GM19467 (cell line): ENCODE measurements around the gene SLC35F1.
A peak's percentile ranks its signal among the peaks of the same experiment; 100 is the strongest.

ENCODE experiments used
- ATAC-seq: cut with Tn5 transposase; IDR thresholded peaks from one replicate; pipeline ENCODE4 v1.9.1; 2021; ENCODE audit warnings: mild to moderate bottlenecking, moderate library complexity; ENCODE audit not compliant: unreplicated experiment

Gene SLC35F1

DNA sequence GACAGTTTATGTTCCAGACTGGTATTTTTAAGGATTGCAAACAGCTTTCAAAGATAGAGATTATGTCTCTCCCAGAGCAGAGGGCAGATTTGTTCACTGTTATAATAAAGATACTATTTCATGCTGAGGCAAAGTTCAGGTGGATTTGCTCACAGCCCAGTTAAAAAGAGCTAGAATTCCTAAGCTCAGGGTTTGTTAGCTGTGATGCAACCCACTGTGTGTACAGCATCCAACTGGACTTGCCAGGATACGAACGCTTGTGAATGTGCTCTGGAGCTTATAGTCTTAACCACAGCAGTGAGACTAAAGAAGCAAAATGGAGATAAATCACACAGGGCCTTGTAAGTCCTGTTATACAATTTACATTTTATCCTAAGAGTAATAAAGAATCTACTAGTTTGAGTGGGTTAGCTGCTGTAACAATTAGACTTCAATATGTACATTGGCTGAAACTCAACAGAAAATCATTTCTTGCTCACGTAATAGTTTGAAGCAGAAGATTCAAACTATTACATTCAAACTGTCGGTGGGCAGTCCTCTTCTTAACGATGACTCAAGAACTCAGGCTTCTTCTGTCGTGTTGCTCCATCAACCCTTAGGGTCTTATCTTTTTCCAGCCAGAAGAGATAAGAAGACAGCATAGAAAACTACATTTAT lies 437.1 kb downstream of the SLC35F1 start:
- no peak for ATAC-seq

DNA sequence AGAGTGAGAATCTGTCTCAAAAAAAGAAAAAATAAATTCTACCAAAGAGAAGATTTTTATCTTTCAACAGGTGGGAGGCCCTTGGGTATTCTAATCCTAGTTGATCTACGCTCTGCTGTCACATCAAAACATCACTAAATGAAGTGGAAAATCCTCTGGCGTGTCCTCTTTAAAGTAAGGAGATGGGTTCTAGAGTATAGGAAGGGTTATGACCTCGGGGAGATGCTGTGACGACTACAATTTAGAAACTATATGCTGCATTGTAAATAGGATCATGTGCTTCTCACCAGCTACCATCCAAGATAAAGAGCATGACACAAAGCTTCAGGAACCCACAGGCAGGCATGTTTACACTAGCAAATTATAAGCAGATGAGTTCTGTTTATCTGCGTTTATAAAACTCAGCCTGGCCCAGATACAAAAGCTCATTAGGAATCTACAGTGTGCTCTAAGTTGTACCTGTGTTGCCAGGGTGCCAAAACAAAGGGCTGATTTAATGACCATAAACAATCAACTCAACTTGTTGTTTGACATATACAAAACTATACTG lies 443.9 kb downstream of the SLC35F1 start:
- ATAC-seq: no peak

DNA sequence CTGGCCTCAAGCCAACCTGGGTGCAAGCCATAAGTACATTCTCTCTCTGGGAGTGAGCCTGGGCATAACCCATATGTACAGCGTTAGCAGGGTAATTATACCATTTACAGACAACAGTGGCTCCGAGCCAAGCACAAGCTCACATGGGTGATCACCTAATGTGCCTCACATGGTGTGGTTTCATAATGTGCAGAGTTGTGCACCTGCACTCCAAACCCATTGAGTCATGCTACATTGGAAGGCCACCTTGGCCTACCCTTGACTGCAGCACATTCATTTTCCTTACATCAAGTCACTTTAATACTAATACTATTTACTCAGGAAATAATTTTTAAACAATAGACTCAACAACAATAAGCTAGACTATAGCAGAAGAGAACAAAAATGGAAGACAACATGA lies 446.5 kb downstream of the SLC35F1 start:
- ATAC-seq: no peak

DNA sequence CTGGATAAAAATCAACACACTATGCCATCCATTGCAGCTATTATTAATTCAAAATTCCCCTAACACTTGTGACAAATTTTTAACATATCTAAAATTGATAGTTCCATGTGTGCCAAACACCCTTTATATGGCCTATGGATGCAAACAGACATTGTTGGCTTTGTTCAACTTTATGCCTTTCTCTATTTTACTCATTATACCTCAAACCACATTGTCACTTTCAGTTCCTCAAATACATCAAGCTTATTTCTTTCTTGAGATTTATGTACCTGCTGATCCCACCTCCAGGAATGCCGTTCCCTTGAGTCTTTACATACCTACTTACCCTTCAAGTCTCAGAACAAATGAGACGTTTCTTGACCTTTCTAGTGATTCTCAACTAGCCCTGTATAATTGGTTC lies 447.6 kb downstream of the SLC35F1 start:
- peak; percentile 96 for ATAC-seq

DNA sequence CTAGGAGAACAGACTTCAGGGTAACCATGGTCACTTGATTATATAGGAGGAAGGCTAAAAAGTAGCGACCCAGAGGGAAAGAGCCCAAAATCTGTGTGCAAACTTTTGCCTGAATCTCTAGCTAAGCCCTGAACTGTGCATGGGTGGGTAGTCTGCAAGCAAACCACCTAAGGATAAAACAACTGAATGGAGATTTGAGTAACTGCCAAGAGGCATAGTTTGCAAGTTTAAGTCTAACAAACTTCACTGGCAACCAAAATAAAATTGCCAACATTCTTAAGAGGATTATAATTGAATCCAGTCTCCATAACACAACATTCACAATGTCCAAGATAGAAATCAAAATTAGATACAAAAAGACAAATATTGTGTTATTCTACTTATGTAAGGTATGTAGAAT lies 449.0 kb downstream of the SLC35F1 start:
- ATAC-seq: no peak

DNA sequence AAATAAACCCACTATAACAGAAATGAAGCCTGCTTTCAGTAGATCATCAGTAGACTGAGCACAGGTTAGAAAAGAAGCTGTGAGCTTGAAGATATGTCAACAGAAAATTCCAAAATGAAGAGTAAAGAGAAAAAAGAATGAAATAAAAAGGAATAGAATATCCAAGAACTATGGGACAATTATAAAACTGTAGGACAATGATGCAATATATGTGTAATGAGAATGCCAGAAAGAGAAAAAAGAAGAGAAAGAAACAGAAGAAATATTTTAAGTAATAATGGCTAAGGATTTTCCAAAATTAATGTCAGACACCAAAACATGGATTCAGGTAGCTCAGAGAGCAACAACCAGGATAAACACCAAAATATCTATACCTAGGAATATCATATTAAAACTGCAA lies 449.6 kb downstream of the SLC35F1 start:
- no peak for ATAC-seq
